Ishikawa (cell line): ENCODE measurements around the gene MCAT.

Experiments used
- CEBPB ChIP-seq: IDR thresholded peaks from 2 replicates; pipeline ENCODE4 v1.6.1; 2012
- CREB1 ChIP-seq: IDR thresholded peaks from 2 replicates; pipeline ENCODE4 v1.6.1; 2012; ENCODE audit warnings: low read depth
- EGR1 ChIP-seq: IDR thresholded peaks from 2 replicates; pipeline ENCODE4 v1.6.1; 2012
- EP300 ChIP-seq: IDR thresholded peaks from 2 replicates; pipeline ENCODE4 v1.6.1; 2012; ENCODE audit warnings: borderline replicate concordance
- FOXM1 ChIP-seq: IDR thresholded peaks from 2 replicates; pipeline ENCODE4 v1.6.1; 2012; ENCODE audit warnings: low read depth, borderline replicate concordance
- MAX ChIP-seq: IDR thresholded peaks from 2 replicates; pipeline ENCODE4 v1.6.1; 2012
- NFIC ChIP-seq: IDR thresholded peaks from 2 replicates; pipeline ENCODE4 v1.6.1; 2012
- RAD21 ChIP-seq: IDR thresholded peaks from 2 replicates; pipeline ENCODE4 v1.6.1; 2012; ENCODE audit warnings: low read depth
- REST ChIP-seq: IDR thresholded peaks from 2 replicates; pipeline ENCODE4 v1.6.1; 2012; ENCODE audit warnings: low read depth, mild to moderate bottlenecking
- TAF1 ChIP-seq: IDR thresholded peaks from 2 replicates; pipeline ENCODE4 v1.6.1; 2012; ENCODE audit warnings: low read depth, mild to moderate bottlenecking
- TCF12 ChIP-seq: IDR thresholded peaks from 2 replicates; pipeline ENCODE4 v1.6.1; 2012; ENCODE audit warnings: low read depth
- TEAD4 ChIP-seq: IDR thresholded peaks from 2 replicates; pipeline ENCODE4 v1.6.1; 2012
- USF1 ChIP-seq: IDR thresholded peaks from 2 replicates; pipeline ENCODE4 v1.6.1; 2012
- YY1 ChIP-seq: IDR thresholded peaks from 2 replicates; pipeline ENCODE4 v1.6.1; 2012; ENCODE audit warnings: low read depth
- ZBTB7A ChIP-seq: IDR thresholded peaks from 2 replicates; pipeline ENCODE4 v1.6.1; 2012; ENCODE audit warnings: low read depth

Gene MCAT

GRCh38 chr22:43116932-43117331 lies 26.3 kb downstream of the MCAT start:
- TF ChIP-seq TAF1 (no peak), REST (no peak), TCF12 (no peak), CREB1 (no peak), ZBTB7A (no peak), CEBPB (no peak), RAD21 (no peak), EGR1 (no peak), USF1 (no peak), YY1 (no peak), FOXM1 (no peak), TEAD4 (no peak), MAX (no peak), EP300 (no peak), NFIC (no peak)

GRCh38 chr22:43114958-43115357 lies 28.2 kb downstream of the MCAT start:
- TF ChIP-seq EP300, result no peak
- no peak for TF ChIP-seq CEBPB
- TF ChIP-seq ZBTB7A, result no peak
- TF ChIP-seq CREB1, result no peak
- no peak for TF ChIP-seq USF1
- no peak for TF ChIP-seq FOXM1
- TF ChIP-seq REST, result no peak
- no peak for TF ChIP-seq TEAD4
- no peak for TF ChIP-seq MAX
- no peak for TF ChIP-seq NFIC
- TF ChIP-seq RAD21, result no peak
- TF ChIP-seq TCF12, result no peak
- TF ChIP-seq YY1, result no peak
- no peak for TF ChIP-seq EGR1
- no peak for TF ChIP-seq TAF1

- TF ChIP-seq EGR1, result no peak
- TF ChIP-seq ZBTB7A, result no peak
- no peak for TF ChIP-seq REST
- no peak for TF ChIP-seq TCF12
- TF ChIP-seq NFIC, result no peak
- TF ChIP-seq CEBPB, result no peak
- TF ChIP-seq MAX, result no peak
- no peak for TF ChIP-seq FOXM1
- TF ChIP-seq EP300, result no peak
- TF ChIP-seq USF1, result no peak
These were observed 29.5 kb downstream of the MCAT start for GRCh38 chr22:43113526-43114251.
